MM.1S (cell line): ENCODE results near the gene TAAR2.

Experiments
- DNase-seq: peaks from one replicate; pipeline ENCODE4 v3.0.0-alpha.2; 2015
- H2AFZ ChIP-seq: fragments of 300-600 bp; sonication (generic); 2 replicates; pipeline ENCODE4 v1.6.0; 2016; ENCODE audit warnings: antibody characterized with exemption, low read length
- H3F3A ChIP-seq: fragments of 300-600 bp; sonication (generic); 2 replicates; pipeline ENCODE4 v1.6.1; 2016; ENCODE audit warnings: mild to moderate bottlenecking, antibody characterized with exemption, low read length, moderate library complexity, mixed read lengths; ENCODE audit not compliant: insufficient read depth
- H3K27ac ChIP-seq: fragments of 300-600 bp; sonication (generic); 2 replicates; pipeline ENCODE4 v1.5.1; 2016; ENCODE audit warnings: mild to moderate bottlenecking, low read length
- H3K27me3 ChIP-seq: fragments of 300-600 bp; sonication (generic); replicated peaks from 2 replicates; pipeline ENCODE4 v1.6.0; 2016; ENCODE audit warnings: low read length; ENCODE audit not compliant: insufficient read depth
- H3K36me3 ChIP-seq: fragments of 300-600 bp; sonication (generic); replicated peaks from 2 replicates; pipeline ENCODE4 v1.6.1; 2016; ENCODE audit warnings: mild to moderate bottlenecking, low read length, mixed read lengths; ENCODE audit not compliant: insufficient read depth
- H3K4me1 ChIP-seq: fragments of 300-600 bp; sonication (generic); 2 replicates; pipeline ENCODE4 v1.6.1; 2016; ENCODE audit warnings: low read length, mixed read lengths
- H3K4me2 ChIP-seq: fragments of 300-600 bp; sonication (generic); 2 replicates; pipeline ENCODE4 v1.6.0; 2016; ENCODE audit warnings: low read depth, low read length
- H3K4me3 ChIP-seq: fragments of 300-600 bp; sonication (generic); 2 replicates; pipeline ENCODE4 v1.5.1; 2016; ENCODE audit warnings: low read length, mixed read lengths
- H3K79me2 ChIP-seq: fragments of 300-600 bp; sonication (generic); 2 replicates; pipeline ENCODE4 v1.6.1; 2016; ENCODE audit warnings: mixed run types, low read length, mixed read lengths
- H3K9ac ChIP-seq: fragments of 300-600 bp; sonication (generic); 2 replicates; pipeline ENCODE4 v1.6.1; 2016; ENCODE audit warnings: low read length, mixed read lengths
- H3K9me2 ChIP-seq: fragments of 300-600 bp; sonication (generic); replicated peaks from 2 replicates; pipeline ENCODE4 v1.6.1; 2016; ENCODE audit warnings: mild to moderate bottlenecking, low read length, mixed read lengths; ENCODE audit not compliant: insufficient read depth
- H3K9me3 ChIP-seq: fragments of 300-600 bp; sonication (generic); replicated peaks from 2 replicates; pipeline ENCODE4 v1.6.1; 2016; ENCODE audit warnings: mild to moderate bottlenecking, low read length, mixed read lengths; ENCODE audit not compliant: insufficient read depth
- H4K20me1 ChIP-seq: fragments of 300-600 bp; sonication (generic); 2 replicates; pipeline ENCODE4 v1.6.1; 2016; ENCODE audit warnings: mild to moderate bottlenecking, low read length, moderate library complexity, mixed read lengths; ENCODE audit not compliant: insufficient read depth
- EZH2 ChIP-seq: fragments of 300-600 bp; sonication (generic); optimal IDR thresholded peaks from 2 replicates; pipeline ENCODE3; 2017; ENCODE audit warnings: low read depth, mild to moderate bottlenecking, antibody characterized with exemption, low read length, mixed read lengths
- EZH2phosphoT487 ChIP-seq: fragments of 300-600 bp; sonication (generic); IDR thresholded peaks from 2 replicates; pipeline ENCODE4 v1.6.1; 2018; ENCODE audit warnings: antibody characterized with exemption, low read length
- TF ChIP-seq, protein P1 (sequence below): fragments of 300-600 bp; sonication (generic); IDR thresholded peaks from 2 replicates; pipeline ENCODE4 v1.5.1; 2016; ENCODE audit warnings: antibody characterized with exemption, low read length, mixed read lengths

Gene TAAR2

DNA sequence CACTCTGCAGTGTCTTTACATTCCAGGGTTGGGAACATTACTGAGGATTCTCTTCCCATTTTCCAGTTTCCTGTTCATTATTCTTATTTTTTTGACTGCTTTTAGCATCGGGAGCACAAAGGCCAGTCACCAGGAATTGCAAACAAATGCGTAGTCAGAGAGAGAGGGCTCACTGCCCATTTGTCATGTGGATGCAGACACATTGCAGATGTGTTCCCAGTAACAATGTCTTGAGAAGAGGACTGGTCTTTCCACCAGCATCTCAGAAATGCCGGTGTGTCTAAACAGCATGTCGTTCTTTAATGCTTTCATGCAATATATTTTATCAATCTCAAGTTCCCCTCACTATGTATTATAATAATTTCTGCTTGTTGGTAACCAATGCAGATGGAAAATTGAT is 54.9 kb downstream of the TAAR2 start:
- H3K27me3 ChIP-seq, result no peaks in the 10 kb centered on the region
- H3K9me3 ChIP-seq, result no peaks in the 10 kb centered on the region
- H3K4me2 ChIP-seq, result no peak overlapping the region

DNA sequence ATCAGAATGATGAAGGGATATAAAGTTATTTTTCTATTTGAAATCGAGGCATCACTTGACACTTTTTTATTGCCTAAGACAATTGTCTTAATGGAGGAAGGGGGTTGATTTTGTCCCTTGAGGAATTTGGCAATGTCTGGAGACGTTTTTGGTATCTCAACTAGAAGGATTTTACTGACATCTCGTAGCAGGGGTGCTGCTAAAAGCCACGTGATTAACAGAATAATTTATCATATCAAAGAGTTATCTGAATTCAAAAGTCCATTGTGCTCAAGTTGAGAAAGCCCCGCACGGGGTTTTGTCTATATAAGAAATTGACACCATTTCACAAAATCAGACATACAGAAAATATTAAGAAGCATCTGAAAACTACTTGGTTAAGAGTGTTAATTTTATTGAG is 55.5 kb downstream of the TAAR2 start:
- no peaks in the 10 kb centered on the region for H3K4me1 ChIP-seq
- H3K4me2 ChIP-seq, result no peak overlapping the region
- no peak overlapping the region for H3K27ac ChIP-seq
- H3K79me2 ChIP-seq, result no peaks in the 10 kb centered on the region
- no peak overlapping the region for H2AFZ ChIP-seq
- H3K9me3 ChIP-seq, result no peaks in the 10 kb centered on the region
- H3K4me3 ChIP-seq, result no peak overlapping the region
- TF ChIP-seq EZH2 (no peak), EZH2phosphoT487 (no peak)
- TF ChIP-seq, protein P1, sequence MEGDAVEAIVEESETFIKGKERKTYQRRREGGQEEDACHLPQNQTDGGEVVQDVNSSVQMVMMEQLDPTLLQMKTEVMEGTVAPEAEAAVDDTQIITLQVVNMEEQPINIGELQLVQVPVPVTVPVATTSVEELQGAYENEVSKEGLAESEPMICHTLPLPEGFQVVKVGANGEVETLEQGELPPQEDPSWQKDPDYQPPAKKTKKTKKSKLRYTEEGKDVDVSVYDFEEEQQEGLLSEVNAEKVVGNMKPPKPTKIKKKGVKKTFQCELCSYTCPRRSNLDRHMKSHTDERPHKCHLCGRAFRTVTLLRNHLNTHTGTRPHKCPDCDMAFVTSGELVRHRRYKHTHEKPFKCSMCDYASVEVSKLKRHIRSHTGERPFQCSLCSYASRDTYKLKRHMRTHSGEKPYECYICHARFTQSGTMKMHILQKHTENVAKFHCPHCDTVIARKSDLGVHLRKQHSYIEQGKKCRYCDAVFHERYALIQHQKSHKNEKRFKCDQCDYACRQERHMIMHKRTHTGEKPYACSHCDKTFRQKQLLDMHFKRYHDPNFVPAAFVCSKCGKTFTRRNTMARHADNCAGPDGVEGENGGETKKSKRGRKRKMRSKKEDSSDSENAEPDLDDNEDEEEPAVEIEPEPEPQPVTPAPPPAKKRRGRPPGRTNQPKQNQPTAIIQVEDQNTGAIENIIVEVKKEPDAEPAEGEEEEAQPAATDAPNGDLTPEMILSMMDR, result no peak
- no peaks in the 10 kb centered on the region for H3K36me3 ChIP-seq
- H3K9ac ChIP-seq, result no peak overlapping the region
- no peaks in the 10 kb centered on the region for H3K9me2 ChIP-seq
- no peaks in the 10 kb centered on the region for H3F3A ChIP-seq
- no peaks in the 10 kb centered on the region for H3K27me3 ChIP-seq
- H4K20me1 ChIP-seq, result no peaks in the 10 kb centered on the region
- no peak for DNase-seq

More for the DNA sequence above, 54.9 kb downstream of the TAAR2 start:
- H3K9ac ChIP-seq, result no peak overlapping the region
- no peak overlapping the region for H2AFZ ChIP-seq
- no peaks in the 10 kb centered on the region for H3K36me3 ChIP-seq
- no peak overlapping the region for H3K27ac ChIP-seq
- no peaks in the 10 kb centered on the region for H3F3A ChIP-seq
- H3K4me3 ChIP-seq, result no peak overlapping the region
- no peaks in the 10 kb centered on the region for H4K20me1 ChIP-seq
- no peaks in the 10 kb centered on the region for H3K79me2 ChIP-seq
- TF ChIP-seq EZH2 (no peak), EZH2phosphoT487 (no peak)
- TF ChIP-seq, protein P1, result no peak
- H3K9me2 ChIP-seq, result no peaks in the 10 kb centered on the region
- DNase-seq, result no peak
- no peaks in the 10 kb centered on the region for H3K4me1 ChIP-seq

DNA sequence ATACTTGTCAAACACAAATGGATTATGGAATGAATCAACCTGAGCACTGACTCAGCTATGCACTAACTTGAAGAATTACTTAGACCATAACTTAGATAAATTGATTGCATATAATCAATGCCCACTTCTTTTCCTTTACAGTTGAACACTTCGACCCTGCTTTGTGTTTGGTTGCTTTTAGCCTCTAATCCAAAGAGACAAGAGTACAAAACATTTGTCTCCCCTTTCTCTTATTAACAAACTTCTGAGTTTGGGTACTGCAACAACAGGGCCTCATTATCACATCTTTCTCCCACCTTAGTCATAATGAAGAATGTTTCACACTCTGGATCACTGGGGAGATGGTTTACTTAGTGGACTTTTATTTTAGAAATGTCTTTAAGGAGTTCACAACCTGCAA is 56.5 kb downstream of the TAAR2 start:
- no peak for DNase-seq
- no peaks in the 10 kb centered on the region for H3F3A ChIP-seq
- no peaks in the 10 kb centered on the region for H3K9me2 ChIP-seq
- no peaks in the 10 kb centered on the region for H3K27me3 ChIP-seq
- H3K4me3 ChIP-seq, result no peak overlapping the region
- no peaks in the 10 kb centered on the region for H4K20me1 ChIP-seq
- no peak overlapping the region for H3K27ac ChIP-seq
- no peaks in the 10 kb centered on the region for H3K4me1 ChIP-seq
- H2AFZ ChIP-seq, result no peak overlapping the region
- H3K9me3 ChIP-seq, result no peaks in the 10 kb centered on the region
- H3K4me2 ChIP-seq, result no peak overlapping the region
- no peaks in the 10 kb centered on the region for H3K79me2 ChIP-seq
- TF ChIP-seq EZH2, result no peak
- TF ChIP-seq, protein P1, result no peak
- TF ChIP-seq EZH2phosphoT487, result no peak
- H3K36me3 ChIP-seq, result no peaks in the 10 kb centered on the region
- H3K9ac ChIP-seq, result no peak overlapping the region
